Neuronal stem cell (in vitro differentiated cells): ENCODE results near the gene BCO2.
"Not testable (repeated sequence)": the region's sequence is repeated elsewhere in the genome, so short reads cannot be mapped to it uniquely, and the experiment has no call there.

Experiments
- DNase-seq: peaks from one replicate; pipeline ENCODE4 v3.0.0-alpha.2; 2013; ENCODE audit warnings: low spot score
- H2AFZ ChIP-seq: one replicate; pipeline ENCODE4 v1.6.1; 2013; ENCODE audit warnings: mild to moderate bottlenecking, low read length, inconsistent platforms
- H2AK5ac ChIP-seq: 2 replicates; pipeline ENCODE4 v1.6.1; 2013; ENCODE audit warnings: low read depth, mild to moderate bottlenecking, inconsistent platforms, low read length, moderate library complexity, mixed read lengths
- H2BK120ac ChIP-seq: 2 replicates; pipeline ENCODE4 v1.6.1; 2013; ENCODE audit warnings: low read depth, mild to moderate bottlenecking, inconsistent platforms, low read length, moderate library complexity, mixed read lengths
- H2BK12ac ChIP-seq: one replicate; pipeline ENCODE4 v1.6.1; 2013; ENCODE audit warnings: low read length, inconsistent platforms
- H2BK15ac ChIP-seq: 2 replicates; pipeline ENCODE4 v1.6.1; 2013; ENCODE audit warnings: mild to moderate bottlenecking, low read length, inconsistent platforms, mixed read lengths
- H2BK5ac ChIP-seq: one replicate; pipeline ENCODE4 v1.6.1; 2013; ENCODE audit warnings: inconsistent platforms, mild to moderate bottlenecking, low read length, moderate library complexity
- H3K14ac ChIP-seq: one replicate; pipeline ENCODE4 v1.6.1; 2013; ENCODE audit warnings: low read length, inconsistent platforms
- H3K18ac ChIP-seq: 2 replicates; pipeline ENCODE4 v1.6.1; 2013; ENCODE audit warnings: low read length, inconsistent platforms
- H3K23ac ChIP-seq: 2 replicates; pipeline ENCODE4 v1.6.1; 2013; ENCODE audit warnings: low read depth, mild to moderate bottlenecking, mixed read lengths, low read length, inconsistent platforms; ENCODE audit not compliant: poor library complexity
- H3K27ac ChIP-seq: replicated peaks from 3 replicates; pipeline ENCODE4 v1.5.1; 2013; ENCODE audit warnings: low read length, inconsistent platforms
- H3K27me3 ChIP-seq, 3 experiments: 2 replicates each; pipeline ENCODE4 v1.6.1; 2013; ENCODE audit warnings: low read length in 3 of 3, mild to moderate bottlenecking in 2 of 3, inconsistent platforms in 1 of 3, low read depth in 1 of 3, mixed read lengths in 1 of 3, moderate library complexity in 1 of 3; ENCODE audit not compliant: control insufficient read depth in 3 of 3, insufficient read depth in 3 of 3
- H3K36me3 ChIP-seq, 2 donors: replicated peaks in 1 of 2; 2 replicates each; pipeline ENCODE4 v1.6.1; 2013; ENCODE audit warnings: low read length in 2 of 2; ENCODE audit not compliant: control insufficient read depth in 2 of 2, insufficient read depth in 2 of 2
- H3K4ac ChIP-seq: 2 replicates; pipeline ENCODE4 v1.6.1; 2013; ENCODE audit warnings: inconsistent platforms, mild to moderate bottlenecking, low read length, moderate library complexity
- H3K4me1 ChIP-seq, 2 donors: 1 replicate in 1 of 2; 2 replicates in 1 of 2; pipeline ENCODE4 v1.6.1; 2013; ENCODE audit warnings: low read length in 2 of 2, low read depth in 1 of 2; ENCODE audit not compliant: control insufficient read depth in 2 of 2, insufficient read depth in 1 of 2
- H3K4me2 ChIP-seq: one replicate; pipeline ENCODE4 v1.6.1; 2013; ENCODE audit warnings: mild to moderate bottlenecking, low read length, inconsistent platforms; ENCODE audit not compliant: insufficient read depth, poor library complexity, severe bottlenecking
- H3K4me3 ChIP-seq, 2 donors: 2 replicates each; pipeline ENCODE4 v1.5.1; 2013; ENCODE audit warnings: low read length in 2 of 2, mild to moderate bottlenecking in 2 of 2, inconsistent platforms in 1 of 2, moderate library complexity in 1 of 2
- H3K79me1 ChIP-seq: one replicate; pipeline ENCODE4 v1.6.1; 2013; ENCODE audit warnings: low read depth, mild to moderate bottlenecking, inconsistent platforms, low read length, moderate library complexity
- H3K9ac ChIP-seq: one replicate; pipeline ENCODE4 v1.6.1; 2013; ENCODE audit warnings: mild to moderate bottlenecking, low read depth, low read length, inconsistent platforms; ENCODE audit not compliant: poor library complexity
- H3K9me3 ChIP-seq, 2 donors: replicated peaks in 1 of 2; 2 replicates each; pipeline versions ENCODE3 to v1.6.1; 2013; ENCODE audit warnings: low read length in 2 of 2, mild to moderate bottlenecking in 2 of 2, inconsistent platforms in 1 of 2, low read depth in 1 of 2, mixed read lengths in 1 of 2, moderate library complexity in 1 of 2; ENCODE audit not compliant: control insufficient read depth in 2 of 2, insufficient read depth in 1 of 2
- H4K8ac ChIP-seq: one replicate; pipeline ENCODE4 v1.6.1; 2013; ENCODE audit warnings: low read depth, mild to moderate bottlenecking, inconsistent platforms, low read length, moderate library complexity
- H4K91ac ChIP-seq: one replicate; pipeline ENCODE4 v1.6.1; 2013; ENCODE audit warnings: low read length, low read depth, mild to moderate bottlenecking, inconsistent platforms; ENCODE audit not compliant: poor library complexity
- WGBS, 2 donors: extraction: QIAGEN DNeasy Blood & Tissue Kit; methylation state at CpG; one replicate each; pipeline ENCODE4 v1.1.7; 2013; ENCODE audit warnings: missing lambda C conversion rate in 2 of 2, mixed read lengths in 1 of 2; ENCODE audit not compliant: insufficient read length in 2 of 2, insufficient replicate concordance in 1 of 2; ENCODE audit errors: extremely low coverage in 2 of 2; 5-methylcytosine and 5-hydroxymethylcytosine counted together

The BCO2 gene

DNA sequence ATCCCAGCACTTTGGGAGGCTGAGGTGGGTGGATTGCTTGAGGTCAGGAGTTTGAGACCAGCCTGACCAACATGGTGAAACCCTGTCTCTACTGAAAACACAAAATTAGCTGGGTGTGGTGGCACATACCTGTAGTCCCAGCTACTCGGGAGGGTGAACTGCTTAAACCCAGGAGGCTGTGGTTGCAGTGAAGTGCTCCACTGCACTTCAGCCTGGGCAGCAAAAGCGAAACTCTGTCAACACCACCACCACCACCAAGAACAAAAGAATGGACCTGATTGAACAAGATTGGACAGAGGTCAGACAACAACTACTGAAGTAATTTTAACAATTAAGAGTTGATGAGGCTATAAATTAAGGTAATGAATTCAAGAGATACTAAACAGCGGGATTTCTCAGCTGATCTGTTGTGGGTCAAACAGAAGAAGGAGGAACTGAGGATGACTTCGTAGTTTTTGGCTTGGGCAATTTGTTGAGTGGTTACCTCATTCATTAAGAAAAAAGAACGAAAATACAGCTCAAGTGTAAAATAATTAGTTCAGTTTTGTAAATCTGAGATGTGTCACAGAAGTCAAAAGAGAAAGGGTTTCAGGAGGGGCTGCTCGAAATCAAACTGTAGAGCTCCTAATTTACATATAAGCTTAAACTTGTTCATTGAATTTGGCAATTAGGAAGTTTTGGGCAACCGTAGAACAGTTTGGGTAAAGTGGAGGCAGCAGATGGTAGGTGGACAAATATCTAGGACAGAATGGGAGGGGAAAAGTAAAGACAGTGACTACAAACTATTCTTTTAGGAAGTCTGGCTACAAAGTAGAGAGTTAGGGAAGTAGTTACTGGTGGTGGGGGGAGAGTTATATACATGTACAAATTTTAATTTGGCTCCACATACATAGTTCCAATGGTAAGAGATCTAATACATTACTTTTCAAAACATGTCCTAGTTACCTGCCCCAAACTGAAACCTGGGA, 15.9 kb upstream of the BCO2 start:
- Histone ChIP-seq H3K27ac (no peak overlapping the region), H3K4ac (no peak overlapping the region)

DNA sequence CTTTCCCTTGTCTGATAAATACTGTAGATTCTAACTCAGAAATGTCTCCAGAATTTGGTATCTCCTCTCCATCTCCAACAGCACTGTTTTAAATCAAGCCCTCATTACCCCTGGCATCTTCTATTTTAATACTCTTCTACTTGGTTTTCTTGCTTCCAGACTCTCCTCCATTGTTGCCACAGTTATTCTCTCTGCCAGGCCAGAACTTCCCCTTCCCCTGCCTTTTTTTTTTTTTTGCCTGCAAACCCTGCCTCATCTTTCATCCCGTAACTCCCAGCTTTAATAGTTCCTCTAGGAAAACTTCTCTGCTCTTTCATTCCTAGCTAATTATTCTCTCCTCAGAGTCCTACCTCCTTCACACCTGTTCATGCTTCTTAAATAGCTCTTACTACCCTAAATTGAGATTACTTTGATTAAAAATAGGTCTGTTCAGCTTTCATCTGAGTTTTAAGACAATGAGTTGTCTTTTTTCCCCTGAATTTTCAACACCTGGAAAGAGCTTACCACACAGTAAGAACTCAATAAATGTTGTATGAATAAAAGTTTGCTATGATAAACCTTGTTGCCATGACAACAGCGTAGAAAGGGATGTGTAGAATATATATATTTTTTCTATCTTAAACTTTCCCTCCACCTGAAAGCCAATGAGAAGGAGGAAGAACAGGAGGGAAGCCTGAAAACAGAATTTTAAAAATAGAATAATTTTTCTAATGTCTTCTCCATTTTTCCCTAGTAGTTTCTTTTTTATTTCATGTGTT, 15.0 kb upstream of the BCO2 start:
- no peak overlapping the region for H3K23ac ChIP-seq
- no peak overlapping the region for H4K8ac ChIP-seq
- no peak overlapping the region for H3K4me3 ChIP-seq
- no peak overlapping the region for H2BK15ac ChIP-seq
- no peaks in the 10 kb centered on the region for H3K36me3 ChIP-seq
- no peak overlapping the region for H3K14ac ChIP-seq
- no peak overlapping the region for H2AFZ ChIP-seq
- H2BK120ac ChIP-seq = no peak overlapping the region
- DNase-seq = no peak
- no peak overlapping the region for H3K4me2 ChIP-seq
- no peak overlapping the region for H3K4ac ChIP-seq
- H2BK5ac ChIP-seq = no peak overlapping the region
- no peaks in the 10 kb centered on the region for H3K4me1 ChIP-seq
- H2AK5ac ChIP-seq = no peak overlapping the region
- H3K9me3 ChIP-seq = no peaks in the 10 kb centered on the region
- no peaks in the 10 kb centered on the region for H3K27me3 ChIP-seq
- no CpG with 5 or more reads among the region's 2 CpGs for WGBS, 2 donors
- no peak overlapping the region for H4K91ac ChIP-seq
- H3K9ac ChIP-seq = no peak overlapping the region
- H2BK12ac ChIP-seq = no peak overlapping the region
- no peaks in the 10 kb centered on the region for H3K79me1 ChIP-seq
- H3K27ac ChIP-seq = no peak overlapping the region
- no peak overlapping the region for H3K18ac ChIP-seq

More for the DNA sequence above, 15.9 kb upstream of the BCO2 start:
- no peaks in the 10 kb centered on the region for H3K4me1 ChIP-seq
- no peak for DNase-seq
- H3K14ac ChIP-seq = no peak overlapping the region
- H2BK5ac ChIP-seq = no peak overlapping the region
- no peak overlapping the region for H2BK12ac ChIP-seq
- H3K4me3 ChIP-seq = no peak overlapping the region
- H2BK120ac ChIP-seq = no peak overlapping the region
- H3K79me1 ChIP-seq = no peaks in the 10 kb centered on the region
- no CpG with 5 or more reads among the region's 7 CpGs for WGBS, 2 donors
- H3K36me3 ChIP-seq = no peaks in the 10 kb centered on the region
- no peak overlapping the region for H2AK5ac ChIP-seq
- H3K4me2 ChIP-seq = no peak overlapping the region
- H2AFZ ChIP-seq = no peak overlapping the region
- no peak overlapping the region for H2BK15ac ChIP-seq
- H3K23ac ChIP-seq = no peak overlapping the region
- H3K9ac ChIP-seq = no peak overlapping the region
- no peak overlapping the region for H3K18ac ChIP-seq
- no peaks in the 10 kb centered on the region for H3K9me3 ChIP-seq
- no peak overlapping the region for H4K8ac ChIP-seq
- H4K91ac ChIP-seq = no peak overlapping the region
- no peaks in the 10 kb centered on the region for H3K27me3 ChIP-seq

DNA sequence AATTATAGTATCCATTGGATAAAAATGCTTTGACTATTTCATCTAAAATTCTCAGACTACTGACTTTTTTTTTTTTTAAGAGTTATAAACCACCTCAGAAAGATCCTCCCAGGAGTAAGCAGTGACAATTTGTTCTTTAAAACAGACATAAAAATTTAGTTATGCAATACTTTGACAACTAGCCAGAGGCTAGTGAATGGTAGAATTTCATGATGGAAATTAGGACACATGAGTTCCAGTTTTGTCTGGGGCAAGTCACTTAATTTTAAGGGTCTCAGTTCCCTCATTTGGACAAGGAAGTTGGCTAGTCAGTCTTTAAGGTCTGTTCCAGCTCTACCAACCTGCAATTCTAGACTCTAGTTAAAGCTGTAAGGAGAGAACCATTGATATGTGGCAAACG, 14.3 kb upstream of the BCO2 start:
- no CpG with 5 or more reads among the region's 1 CpG for WGBS, 2 donors
- no peaks in the 10 kb centered on the region for H3K4me1 ChIP-seq
- no peaks in the 10 kb centered on the region for H3K27me3 ChIP-seq
- no peaks in the 10 kb centered on the region for H3K9me3 ChIP-seq
- no peak overlapping the region for H3K23ac ChIP-seq
- H3K79me1 ChIP-seq = no peaks in the 10 kb centered on the region
- H3K18ac ChIP-seq = no peak overlapping the region
- H2AK5ac ChIP-seq = no peak overlapping the region
- H3K4me2 ChIP-seq = no peak overlapping the region
- no peak for DNase-seq
- H3K14ac ChIP-seq = no peak overlapping the region
- H2BK5ac ChIP-seq = no peak overlapping the region
- H4K91ac ChIP-seq = no peak overlapping the region
- no peak overlapping the region for H2BK120ac ChIP-seq
- no peak overlapping the region for H2BK12ac ChIP-seq
- H3K4ac ChIP-seq = no peak overlapping the region
- no peak overlapping the region for H2BK15ac ChIP-seq
- no peak overlapping the region for H2AFZ ChIP-seq
- H3K4me3 ChIP-seq = no peak overlapping the region
- no peaks in the 10 kb centered on the region for H3K36me3 ChIP-seq
- no peak overlapping the region for H3K9ac ChIP-seq
- no peak overlapping the region for H3K27ac ChIP-seq
- H4K8ac ChIP-seq = no peak overlapping the region

DNA sequence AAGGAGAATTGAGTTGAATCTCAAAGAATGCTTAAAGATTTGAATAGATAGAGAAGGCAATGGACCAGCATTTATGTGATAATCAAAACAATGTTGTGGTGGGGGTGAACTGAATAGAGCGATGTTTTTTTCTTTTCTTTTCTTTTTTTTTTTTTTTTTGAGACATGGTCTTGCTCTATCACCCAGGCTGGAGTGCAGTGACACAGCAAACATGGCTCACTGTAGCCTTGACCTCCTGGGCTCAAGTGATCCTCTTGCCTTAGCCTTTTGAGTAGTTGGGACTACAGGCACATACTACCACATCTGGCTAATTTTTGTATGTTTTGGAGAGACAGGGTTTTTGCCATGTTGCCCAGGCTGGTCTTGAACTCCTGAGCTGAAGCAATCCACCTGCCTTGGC, 13.1 kb upstream of the BCO2 start:
- WGBS, 2 donors = no CpG with 5 or more reads among the region's 1 CpG
- H3K14ac ChIP-seq, H3K4me3 ChIP-seq, DNase-seq, H3K4ac ChIP-seq, H3K4me2 ChIP-seq, H3K27me3 ChIP-seq, H3K36me3 ChIP-seq, H4K8ac ChIP-seq, H3K9me3 ChIP-seq, H2AFZ ChIP-seq, H3K79me1 ChIP-seq, H3K23ac ChIP-seq, H3K18ac ChIP-seq, H2AK5ac ChIP-seq, H3K27ac ChIP-seq, H4K91ac ChIP-seq, H2BK120ac ChIP-seq, H3K4me1 ChIP-seq, H2BK15ac ChIP-seq, H2BK12ac ChIP-seq, H2BK5ac ChIP-seq, H3K9ac ChIP-seq: not testable (repeated sequence)
